WTC11 (cell line): ENCODE data around the gene ZNF3.

Source experiments
- ARID4B ChIP-seq: sonication (generic); formaldehyde crosslinking; IDR thresholded peaks from 2 replicates; pipeline ENCODE4 v1.8.0; 2023; ENCODE audit warnings: missing genetic modification reagents, mild to moderate bottlenecking, borderline replicate concordance
- ATF3 ChIP-seq: sonication (generic); formaldehyde crosslinking; conservative IDR thresholded peaks from 2 replicates; pipeline ENCODE4 v1.8.1; 2022; ENCODE audit warnings: mild to moderate bottlenecking, missing genetic modification reagents
- CDX4 ChIP-seq: fragments of 250-450 bp; sonication (Bioruptor Pico); IDR thresholded peaks from 2 replicates; pipeline ENCODE4 v1.9.0; 2021; ENCODE audit warnings: moderate library complexity, mild to moderate bottlenecking, inconsistent platforms, borderline replicate concordance
- CREB1 ChIP-seq: sonication (generic); formaldehyde crosslinking; IDR thresholded peaks from 2 replicates; pipeline ENCODE4 v1.8.0; 2023; ENCODE audit warnings: mild to moderate bottlenecking, missing genetic modification reagents
- CTCF ChIP-seq: fragments of 200-600 bp; IDR thresholded peaks from 2 replicates; pipeline ENCODE4 v1.8.0; 2022; ENCODE audit warnings: antibody characterized with exemption
- FOXK1 ChIP-seq: sonication (generic); formaldehyde crosslinking; IDR thresholded peaks from 2 replicates; pipeline ENCODE4 v1.8.0; 2022; ENCODE audit warnings: mild to moderate bottlenecking, moderate library complexity, missing genetic modification reagents
- JUN ChIP-seq: sonication (generic); formaldehyde crosslinking; IDR thresholded peaks from 2 replicates; pipeline ENCODE4 v1.8.0; 2023; ENCODE audit warnings: mild to moderate bottlenecking, missing genetic modification reagents
- MAX ChIP-seq: sonication (generic); formaldehyde crosslinking; IDR thresholded peaks from 2 replicates; pipeline ENCODE4 v1.8.0; 2022; ENCODE audit warnings: mild to moderate bottlenecking, missing genetic modification reagents
- MLX ChIP-seq: sonication (generic); formaldehyde crosslinking; IDR thresholded peaks from 2 replicates; pipeline ENCODE4 v1.8.1; 2023; ENCODE audit warnings: mild to moderate bottlenecking, missing genetic modification reagents, moderate library complexity
- SP1 ChIP-seq: sonication (generic); formaldehyde crosslinking; conservative IDR thresholded peaks from 2 replicates; pipeline ENCODE4 v1.8.1; 2022; ENCODE audit warnings: missing genetic modification reagents
- ZMAT4 ChIP-seq: fragments of 250-450 bp; sonication (Bioruptor Pico); IDR thresholded peaks from 2 replicates; pipeline ENCODE4 v1.9.0; 2021; ENCODE audit warnings: mild to moderate bottlenecking
- ZNF138 ChIP-seq: sonication (generic); formaldehyde crosslinking; conservative IDR thresholded peaks from 2 replicates; pipeline ENCODE4 v1.8.1; 2022; ENCODE audit warnings: mild to moderate bottlenecking, moderate library complexity, missing genetic modification reagents

- TF ChIP-seq ARID4B (CRISPR knock-in tag) (no peak), CTCF (no peak), ZMAT4 (CRISPR knock-in tag) (no peak), MLX (CRISPR knock-in tag) (no peak), FOXK1 (CRISPR knock-in tag) (no peak), ZNF138 (CRISPR knock-in tag) (no peak), MAX (CRISPR knock-in tag) (no peak), ATF3 (CRISPR knock-in tag) (no peak), JUN (no peak), CREB1 (CRISPR knock-in tag) (no peak), CDX4 (no peak), SP1 (CRISPR knock-in tag) (no peak)
Measured at GRCh38 chr7:100085515-100085914, 4.0 kb upstream of the ZNF3 start.
